NK-92 treated with Interleukin-12 subunit alpha and Interleukin-12 subunit beta, amount 100 ng/mL, for 24 hours (cell line): Measurements from ENCODE around the gene NBDY.
"Not testable (repeated sequence)": the region's sequence is repeated elsewhere in the genome, so short reads cannot be mapped to it uniquely, and the experiment has no call there.

Experiments used
- DNase-seq: peaks from one replicate; lab custom pipeline; 2025; lab: John Stamatoyannopoulos, UW

NBDY gene

DNA sequence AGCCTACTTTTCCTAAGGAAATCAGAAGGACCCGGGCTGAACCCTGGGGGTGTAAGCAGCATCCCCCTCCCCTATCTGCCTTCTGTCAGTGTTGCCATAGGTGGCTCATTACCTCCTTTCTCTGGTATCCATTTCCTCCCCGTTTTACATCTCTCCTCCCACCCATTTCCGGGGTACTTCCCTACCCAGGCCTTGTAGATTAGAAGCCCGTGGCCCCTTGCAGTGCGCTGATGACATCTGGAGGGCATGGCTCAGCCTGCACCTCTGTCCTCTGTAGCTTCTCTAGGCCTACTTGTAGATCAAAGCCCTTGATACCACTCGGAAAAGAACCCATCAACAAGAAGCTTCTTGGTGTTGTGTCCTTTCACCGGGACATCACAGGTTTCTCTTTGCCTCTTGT, 71.8 kb downstream of the NBDY start:
- DNase-seq, result no peak

DNA sequence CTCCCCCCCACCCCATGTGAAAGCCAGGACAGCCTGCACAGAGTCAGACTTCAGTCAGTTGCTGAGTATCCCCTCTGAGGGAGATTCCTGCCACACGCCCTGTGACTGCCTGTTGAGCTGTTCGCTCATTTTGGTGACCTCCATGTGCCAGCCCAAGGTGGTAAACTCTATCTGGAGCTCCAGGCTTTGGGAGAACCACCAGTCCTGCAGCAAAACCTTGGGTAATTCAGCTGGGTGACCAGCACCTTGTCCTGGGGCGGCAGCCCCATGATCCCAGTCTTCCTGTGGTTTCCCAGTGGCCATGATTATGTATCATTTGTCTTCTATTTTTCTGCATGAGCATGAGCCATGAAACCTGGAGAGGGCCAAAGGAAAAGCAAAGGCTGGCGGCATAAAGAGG, 73.4 kb downstream of the NBDY start:
- DNase-seq, result no peak

DNA sequence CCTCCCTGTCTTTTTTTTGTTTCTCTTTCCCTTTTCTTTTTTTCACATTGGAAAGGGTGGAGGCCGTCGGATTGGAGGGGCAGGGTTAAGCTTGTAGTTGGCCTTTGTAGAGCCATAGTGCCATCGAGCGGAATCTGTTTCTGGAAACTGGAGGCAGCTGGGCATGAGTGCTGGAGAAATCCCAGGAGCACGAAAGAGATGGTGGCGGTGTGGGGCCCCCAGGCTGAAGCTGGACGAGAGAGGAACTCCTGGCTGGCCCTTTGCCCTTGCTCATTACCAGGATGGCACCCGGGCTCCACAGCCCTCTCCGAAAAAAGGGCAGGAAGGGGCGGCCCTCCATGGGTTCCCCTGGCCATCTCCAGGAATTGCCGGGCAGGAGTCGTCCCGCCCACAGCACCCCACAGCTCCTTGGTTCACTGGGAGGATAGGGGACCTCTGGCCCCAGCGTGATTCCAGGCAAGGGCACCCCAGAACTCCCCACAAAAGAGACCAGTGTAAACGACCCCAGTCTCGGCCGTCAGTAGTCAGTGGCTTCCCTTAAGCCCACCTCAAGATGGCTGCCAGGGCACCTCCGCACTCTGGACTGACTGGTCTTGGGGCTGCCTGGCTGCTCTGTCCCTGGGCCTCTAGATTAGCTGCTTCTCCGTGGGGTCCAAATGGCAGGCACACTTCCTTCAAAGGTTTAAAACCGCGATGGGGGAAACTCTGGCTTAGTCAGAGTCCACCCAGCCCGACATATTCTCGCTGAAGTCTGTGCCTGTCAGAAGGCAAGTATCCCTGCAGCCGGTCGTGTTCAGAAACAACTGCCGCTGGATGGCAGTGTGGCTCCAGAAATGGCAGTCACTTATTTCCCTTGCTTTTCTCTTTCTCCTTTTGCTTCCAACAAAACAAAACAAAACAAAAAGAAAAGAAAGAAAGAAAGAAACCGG, 74.1 kb downstream of the NBDY start:
- DNase-seq, result peak; percentile 1

- no peak for DNase-seq
These were observed 75.0 kb downstream of the NBDY start for GRCh38 chrX:56803850-56804681.

DNA sequence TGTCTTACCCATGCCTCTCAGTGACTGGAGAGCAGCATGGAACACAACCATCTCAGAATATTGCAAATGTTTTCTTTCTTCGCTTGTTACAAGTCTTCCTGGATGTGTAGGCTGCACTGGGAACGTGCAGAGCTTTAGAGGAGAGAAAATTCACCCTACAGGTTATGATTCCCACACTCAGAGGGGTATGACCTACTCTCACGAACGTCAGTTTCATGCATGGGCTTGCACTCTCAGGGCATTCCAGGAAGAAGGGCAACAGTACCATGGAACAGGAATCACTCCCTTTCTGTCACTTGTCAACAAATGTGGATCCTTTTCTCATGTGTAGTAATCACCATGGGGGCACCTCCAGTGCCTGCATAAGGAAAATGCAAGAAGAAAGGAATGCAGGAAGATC, 75.8 kb downstream of the NBDY start:
- no peak for DNase-seq

- no peak for DNase-seq
These were observed 76.4 kb downstream of the NBDY start for GRCh38 chrX:56805399-56805798.

DNA sequence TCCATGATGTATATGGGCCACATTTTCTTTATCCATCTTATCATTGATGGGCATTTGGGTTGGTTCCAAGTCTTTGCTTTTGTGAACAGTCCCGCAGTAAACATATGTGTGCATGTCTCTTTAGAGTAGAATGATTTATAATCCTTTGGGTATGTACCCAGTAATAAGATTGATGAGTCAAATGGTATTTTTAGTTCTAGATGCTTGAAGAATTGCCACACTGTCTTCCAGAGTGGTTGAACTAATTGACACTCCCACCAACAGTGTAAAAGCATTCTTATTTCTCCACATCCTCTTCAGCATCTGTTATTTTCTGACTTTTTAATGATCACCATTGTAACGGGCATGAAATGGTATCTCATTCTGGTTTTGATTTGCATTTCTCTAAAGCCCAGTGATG, 77.1 kb downstream of the NBDY start:
- not testable (repeated sequence) for DNase-seq

GRCh38 chrX:56811599-56811998, 82.6 kb downstream of the NBDY start:
- no peak for DNase-seq

GRCh38 chrX:56812515-56813105, 83.6 kb downstream of the NBDY start:
- DNase-seq, result no peak

DNA sequence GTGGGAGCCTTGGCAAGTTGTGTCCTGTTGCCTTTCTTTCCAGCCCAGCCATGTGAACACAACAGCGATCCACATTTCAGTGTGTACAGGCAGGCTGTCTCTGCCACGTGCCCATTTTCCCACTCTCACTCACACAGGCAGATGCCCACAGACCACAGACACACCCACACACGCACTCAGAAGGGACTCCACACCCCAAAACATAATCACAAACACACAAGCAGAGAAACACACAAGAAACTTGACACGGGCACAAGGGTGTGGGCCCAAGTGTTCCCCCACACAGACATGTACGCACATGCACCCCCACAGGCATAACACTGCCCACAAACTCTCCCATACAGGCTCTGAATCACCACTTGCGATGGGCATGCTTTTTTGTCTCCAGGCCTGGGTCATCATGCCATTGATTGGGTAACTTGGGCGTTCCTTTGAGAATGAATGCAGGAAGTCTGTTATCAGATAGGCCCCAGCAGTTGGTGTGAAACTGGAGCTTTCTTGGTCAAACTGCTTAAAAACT, 84.3 kb downstream of the NBDY start:
- no peak for DNase-seq

- DNase-seq, result no peak
These were observed 88.1 kb downstream of the NBDY start for GRCh38 chrX:56817179-56817578.

DNA sequence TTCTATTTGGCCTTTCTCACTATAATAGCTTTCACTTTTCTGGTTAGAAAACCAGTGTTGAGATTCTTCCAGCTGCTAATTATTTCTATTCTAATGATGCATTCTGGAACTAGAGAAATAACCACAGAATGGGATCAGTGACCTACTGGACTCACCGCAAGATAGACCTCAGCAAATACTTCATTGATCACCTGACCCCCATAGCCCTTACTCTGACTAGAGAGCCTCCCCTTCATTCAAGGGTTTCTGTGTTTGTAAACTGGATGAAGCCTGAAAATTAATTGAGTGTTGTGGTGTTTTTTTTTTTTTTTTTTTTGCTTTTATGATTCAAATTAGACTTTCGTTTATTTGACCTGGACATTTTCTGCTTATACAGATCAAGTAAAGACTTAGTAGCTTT, 97.0 kb downstream of the NBDY start:
- DNase-seq, result no peak

DNA sequence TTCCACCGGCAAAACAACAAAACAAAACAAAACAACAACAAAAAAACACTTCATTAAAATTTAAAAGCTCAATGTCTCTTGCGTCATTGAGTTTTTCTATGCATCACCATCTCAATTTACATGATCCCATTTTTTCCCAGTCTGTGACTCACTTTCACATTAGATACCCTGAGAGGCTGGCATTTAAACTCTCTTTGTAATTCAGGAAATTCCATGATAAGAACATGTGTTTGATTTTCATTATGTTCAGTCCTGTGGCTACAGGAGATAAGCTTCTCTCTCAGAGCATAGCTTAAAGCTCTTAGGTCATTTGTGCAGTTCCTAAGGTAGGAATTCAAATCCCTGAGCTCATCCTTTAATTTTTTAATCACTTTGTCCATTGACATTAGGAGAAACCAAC, 104.6 kb downstream of the NBDY start:
- no peak for DNase-seq

- no peak for DNase-seq
These were observed 124.4 kb downstream of the NBDY start for GRCh38 chrX:56853436-56853835.

DNA sequence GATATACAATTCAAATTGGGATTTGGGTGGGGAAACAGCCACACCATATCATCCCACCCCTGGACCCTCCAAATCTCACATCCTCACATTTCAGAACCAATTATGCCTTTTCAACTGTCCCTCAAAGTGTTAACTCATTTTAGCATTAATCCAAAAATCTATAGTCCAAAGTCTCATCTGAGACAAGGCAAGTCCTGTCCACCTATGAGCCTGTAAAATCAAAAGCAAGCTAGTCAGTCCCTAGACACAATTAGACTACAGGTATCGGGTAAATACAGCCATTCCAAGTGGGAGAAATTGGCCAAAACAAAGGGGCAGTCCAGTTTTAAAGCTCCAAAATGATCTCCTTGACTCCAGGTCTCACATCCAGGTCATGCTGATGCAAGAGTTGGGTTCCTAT, 128.0 kb downstream of the NBDY start:
- DNase-seq, result no peak

- no peak for DNase-seq
These were observed 131.8 kb downstream of the NBDY start for GRCh38 chrX:56860888-56861287.
